Endothelial cell (in vitro differentiated cells): ENCODE data around the gene REC8. TPM values are rescaled to one million over a fixed set of nuclear protein-coding genes. Genes with fewer than 3 reads are reported as not detected.

ENCODE experiments used
- DNase-seq: peaks from one replicate; pipeline ENCODE4 v3.0.0; 2021; ENCODE audit warnings: low spot score
- H3K27ac Mint-ChIP-seq: one replicate; pipeline ENCODE4 v1.8.0; 2021; ENCODE audit warnings: mixed read lengths, inconsistent platforms; ENCODE audit not compliant: unreplicated experiment
- H3K27me3 Mint-ChIP-seq: one replicate; pipeline ENCODE4 v1.8.0; 2021; ENCODE audit warnings: mild to moderate bottlenecking, moderate library complexity, mixed read lengths, inconsistent platforms; ENCODE audit not compliant: unreplicated experiment
- H3K36me3 Mint-ChIP-seq: one replicate; pipeline ENCODE4 v1.8.0; 2021; ENCODE audit warnings: mild to moderate bottlenecking, low read depth, mixed read lengths, inconsistent platforms; ENCODE audit not compliant: unreplicated experiment
- H3K4me1 Mint-ChIP-seq: one replicate; pipeline ENCODE4 v1.8.0; 2021; ENCODE audit warnings: mild to moderate bottlenecking, mixed read lengths, inconsistent platforms; ENCODE audit not compliant: unreplicated experiment
- H3K4me3 Mint-ChIP-seq: one replicate; pipeline ENCODE4 v1.8.0; 2021; ENCODE audit warnings: mild to moderate bottlenecking, mixed read lengths, inconsistent platforms; ENCODE audit not compliant: unreplicated experiment
- H3K9me3 Mint-ChIP-seq: one replicate; pipeline ENCODE4 v1.8.0; 2021; ENCODE audit warnings: mixed read lengths, inconsistent platforms; ENCODE audit not compliant: unreplicated experiment
- CTCF ChIP-seq: fragments of 200-600 bp; sonication (generic); IDR thresholded peaks from one replicate; pipeline ENCODE4 v1.5.0; 2021; ENCODE audit warnings: antibody characterized with exemption; ENCODE audit not compliant: unreplicated experiment
- total RNA-seq: library from RNA; stranded (reverse); fragmentation: NEBNext Ultra II Directional; extraction: Animal tissue kit (Norgen Biotek cat#: 25700); gene quantifications from one replicate; pipeline ENCODE4 v1.2.1, GENCODE V29; 2021; ENCODE audit not compliant: unreplicated experiment

The REC8 gene
- total RNA-seq, 1 donor from 2014 or later: 31.8 TPM

GRCh38 chr14:24204163-24205146 lies 32.6 kb downstream of the REC8 start:
- peaks cover 6% of the 10 kb centered on the region for H3K4me1 Mint-ChIP-seq
- H3K27me3 Mint-ChIP-seq: peaks cover 7% of the 10 kb centered on the region
- no peaks in the 10 kb centered on the region for H3K9me3 Mint-ChIP-seq
- H3K4me3 Mint-ChIP-seq: peak overlapping the region; percentile 20
- H3K36me3 Mint-ChIP-seq: peaks cover 50% of the 10 kb centered on the region
- H3K27ac Mint-ChIP-seq: no peak overlapping the region
- no peak for TF ChIP-seq CTCF
- DNase-seq: no peak

- Mint-ChIP-seq H3K27me3 (peaks cover 11% of the 10 kb centered on the region), H3K4me1 (peaks cover 6% of the 10 kb centered on the region), H3K27ac (no peak overlapping the region), H3K4me3 (peak overlapping the region; percentile 35), H3K36me3 (peaks cover 58% of the 10 kb centered on the region), H3K9me3 (no peaks in the 10 kb centered on the region)
- no peak for TF ChIP-seq CTCF
- no peak for DNase-seq
These were observed 34.6 kb downstream of the REC8 start for GRCh38 chr14:24206260-24207103.

- Mint-ChIP-seq H3K36me3 (peaks cover 54% of the 10 kb centered on the region), H3K27ac (no peak overlapping the region), H3K4me1 (peaks cover 6% of the 10 kb centered on the region), H3K27me3 (peaks cover 12% of the 10 kb centered on the region), H3K9me3 (no peaks in the 10 kb centered on the region), H3K4me3 (peak overlapping the region; percentile 35)
- no peak for DNase-seq
- TF ChIP-seq CTCF: no peak
These were observed 35.2 kb downstream of the REC8 start for GRCh38 chr14:24207104-24207551.

- Mint-ChIP-seq H3K9me3 (no peaks in the 10 kb centered on the region), H3K27ac (no peak overlapping the region), H3K4me1 (peaks cover 6% of the 10 kb centered on the region), H3K4me3 (no peak overlapping the region), H3K36me3 (peaks cover 51% of the 10 kb centered on the region), H3K27me3 (peaks cover 13% of the 10 kb centered on the region)
- no peak for DNase-seq
- no peak for TF ChIP-seq CTCF
These were observed 35.7 kb downstream of the REC8 start for GRCh38 chr14:24207625-24208024.
